Uterus (tissue), 2 donors: ENCODE results near the gene OPCML.

Experiments used
- POLR2A ChIP-seq, 2 donors: fragments of 450-650 bp; IDR thresholded peaks; one replicate each; pipeline ENCODE4 v1.6.1; 2016; ENCODE audit warnings: antibody characterized with exemption in 2 of 2, mild to moderate bottlenecking in 1 of 2, moderate library complexity in 1 of 2
- TF ChIP-seq, protein P1 (sequence below), 4 experiments: fragments of 200-600 bp in 2 of 4; fragments of 450-650 bp in 2 of 4; sonication (generic) in 2 of 4; IDR thresholded peaks; one replicate each; pipeline ENCODE4 v1.5.1; 2016 to 2019; ENCODE audit warnings: antibody characterized with exemption in 4 of 4, mild to moderate bottlenecking in 2 of 4, moderate library complexity in 1 of 4

DNA sequence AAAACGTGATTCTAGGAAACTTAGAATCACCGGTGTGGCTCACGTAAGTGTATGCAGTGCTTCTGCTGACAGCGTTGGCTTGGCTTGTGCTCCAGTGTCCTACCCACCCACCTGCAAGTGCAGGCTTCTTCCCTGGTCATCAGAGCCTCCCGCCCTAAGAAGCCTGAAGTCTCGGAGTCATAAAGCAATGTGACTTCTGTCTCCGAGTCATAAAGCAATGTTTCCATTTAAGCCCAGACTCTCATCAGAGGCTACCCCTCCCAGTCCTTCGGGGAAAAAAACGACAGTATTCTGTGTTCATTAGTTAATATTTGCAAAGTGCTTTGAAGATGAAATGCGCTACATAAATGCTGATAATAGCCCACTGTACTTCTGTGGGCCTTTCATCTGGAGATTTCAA, 293.8 kb downstream of the OPCML start:
- TF ChIP-seq, protein P1, sequence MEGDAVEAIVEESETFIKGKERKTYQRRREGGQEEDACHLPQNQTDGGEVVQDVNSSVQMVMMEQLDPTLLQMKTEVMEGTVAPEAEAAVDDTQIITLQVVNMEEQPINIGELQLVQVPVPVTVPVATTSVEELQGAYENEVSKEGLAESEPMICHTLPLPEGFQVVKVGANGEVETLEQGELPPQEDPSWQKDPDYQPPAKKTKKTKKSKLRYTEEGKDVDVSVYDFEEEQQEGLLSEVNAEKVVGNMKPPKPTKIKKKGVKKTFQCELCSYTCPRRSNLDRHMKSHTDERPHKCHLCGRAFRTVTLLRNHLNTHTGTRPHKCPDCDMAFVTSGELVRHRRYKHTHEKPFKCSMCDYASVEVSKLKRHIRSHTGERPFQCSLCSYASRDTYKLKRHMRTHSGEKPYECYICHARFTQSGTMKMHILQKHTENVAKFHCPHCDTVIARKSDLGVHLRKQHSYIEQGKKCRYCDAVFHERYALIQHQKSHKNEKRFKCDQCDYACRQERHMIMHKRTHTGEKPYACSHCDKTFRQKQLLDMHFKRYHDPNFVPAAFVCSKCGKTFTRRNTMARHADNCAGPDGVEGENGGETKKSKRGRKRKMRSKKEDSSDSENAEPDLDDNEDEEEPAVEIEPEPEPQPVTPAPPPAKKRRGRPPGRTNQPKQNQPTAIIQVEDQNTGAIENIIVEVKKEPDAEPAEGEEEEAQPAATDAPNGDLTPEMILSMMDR (IDR thresholded peaks at IDR 0.05) = no peak
- TF ChIP-seq POLR2A (IDR thresholded peaks at IDR 0.05) = no peak
